Hematopoietic multipotent progenitor cell treated with erythropoietin and hydrocortisone succinate and interleukin-3 and kit ligand, for 17 days (in vitro differentiated cells): ENCODE measurements around the gene AJM1.

Source experiments
- DNase-seq: peaks from one replicate; pipeline ENCODE4 v3.0.0-alpha.2; 2015; ENCODE audit warnings: low spot score

AJM1 gene

DNA sequence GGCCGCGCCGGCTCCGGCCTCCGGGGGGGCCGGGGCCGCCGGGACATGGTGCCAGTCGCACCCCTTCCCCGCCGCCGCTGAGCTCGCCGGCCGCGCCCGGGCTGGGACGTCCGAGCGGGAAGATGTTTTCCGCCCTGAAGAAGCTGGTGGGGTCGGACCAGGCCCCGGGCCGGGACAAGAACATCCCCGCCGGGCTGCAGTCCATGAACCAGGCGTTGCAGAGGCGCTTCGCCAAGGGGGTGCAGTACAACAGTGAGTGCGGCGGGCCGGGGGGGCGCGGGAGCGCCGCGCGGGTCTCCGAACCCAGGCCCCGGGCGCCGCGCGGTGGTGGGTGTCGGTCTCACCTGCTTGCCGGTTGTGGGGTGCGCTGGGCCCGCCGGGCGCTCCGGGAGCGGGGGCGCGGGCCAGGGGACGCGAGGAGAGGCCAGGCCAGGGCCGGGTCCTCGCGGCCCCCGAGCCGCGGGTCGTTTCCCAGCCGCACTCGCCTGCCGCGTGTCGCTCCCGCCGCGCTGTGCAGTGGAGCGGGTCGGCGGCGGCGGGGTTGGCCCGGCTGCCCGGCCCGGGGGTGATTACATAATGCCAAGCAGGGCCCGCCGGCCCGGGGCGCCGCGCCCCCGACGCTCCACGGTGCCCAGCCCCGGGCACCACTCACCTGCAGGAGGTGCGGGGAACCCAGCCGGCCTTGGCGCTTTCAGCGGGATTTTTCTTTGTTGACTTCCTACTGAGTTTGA lies 34.0 kb upstream of the AJM1 start:
- DNase-seq, result peak; percentile 27

- DNase-seq, result no peak
Observed at GRCh38 chr9:136808806-136809158, 33.5 kb upstream of the AJM1 start.

DNA sequence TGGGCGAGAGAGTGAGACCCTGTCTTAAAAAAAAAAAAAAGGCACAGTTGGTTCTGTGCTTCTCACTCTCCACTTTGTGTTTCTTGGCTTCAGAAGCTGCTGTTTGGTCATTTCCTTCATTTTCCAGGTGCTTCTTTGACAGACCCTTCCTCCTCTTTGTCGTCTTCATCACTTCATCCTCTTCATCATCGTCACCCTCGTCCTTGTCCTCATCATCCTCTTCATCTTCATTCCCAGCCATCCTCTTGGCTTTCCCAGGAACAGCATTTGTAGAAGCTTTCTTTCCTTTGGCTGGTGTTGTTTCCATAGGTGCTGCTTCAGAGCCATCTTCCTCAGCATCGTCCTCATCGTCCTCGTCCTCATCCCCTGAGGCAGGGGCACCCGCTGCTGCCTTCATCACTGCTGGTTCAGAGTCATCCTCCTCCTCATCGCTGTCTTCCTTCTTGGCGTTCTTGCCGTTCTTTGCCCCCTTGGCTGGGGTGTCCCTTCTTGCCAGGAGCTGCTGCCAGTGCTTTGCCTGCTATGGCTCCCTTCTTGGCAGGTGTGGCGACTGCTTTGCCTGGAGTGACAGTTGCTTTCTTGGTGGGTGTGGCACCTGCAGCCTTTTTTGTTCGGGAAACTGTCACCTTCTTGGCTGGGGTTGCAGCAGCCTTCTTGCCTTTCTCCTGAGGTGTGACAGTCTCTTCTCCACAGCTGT lies 27.4 kb upstream of the AJM1 start:
- DNase-seq, result no peak

DNA sequence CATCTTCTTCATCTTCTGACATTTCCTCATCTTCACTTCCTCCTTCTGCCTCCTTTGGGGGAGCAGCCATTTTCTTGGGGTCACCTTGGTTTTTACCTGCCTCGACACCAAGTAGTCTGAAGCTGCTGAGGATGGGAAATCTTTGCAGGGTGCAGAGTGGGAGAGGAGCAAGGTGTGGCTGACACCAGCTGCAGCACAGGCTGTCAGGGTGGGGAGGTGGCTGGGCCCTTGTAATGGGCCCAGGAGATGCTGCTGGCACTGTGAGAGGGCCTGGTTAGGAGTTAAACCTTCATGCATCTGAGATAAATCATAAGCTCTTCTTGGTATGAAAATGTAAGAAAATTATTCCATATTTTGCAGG lies 26.9 kb upstream of the AJM1 start:
- DNase-seq, result no peak

- no peak for DNase-seq
Observed at GRCh38 chr9:136820971-136821825, 21.1 kb upstream of the AJM1 start.

GRCh38 chr9:136821826-136822544 lies 20.3 kb upstream of the AJM1 start:
- no peak for DNase-seq

- no peak for DNase-seq
Observed at GRCh38 chr9:136823136-136824046, 18.9 kb upstream of the AJM1 start.

- no peak for DNase-seq
Observed at GRCh38 chr9:136824496-136825225, 17.6 kb upstream of the AJM1 start.

GRCh38 chr9:136825295-136826187 lies 16.7 kb upstream of the AJM1 start:
- DNase-seq, result no peak

GRCh38 chr9:136826188-136826541 lies 16.1 kb upstream of the AJM1 start:
- no peak for DNase-seq

DNA sequence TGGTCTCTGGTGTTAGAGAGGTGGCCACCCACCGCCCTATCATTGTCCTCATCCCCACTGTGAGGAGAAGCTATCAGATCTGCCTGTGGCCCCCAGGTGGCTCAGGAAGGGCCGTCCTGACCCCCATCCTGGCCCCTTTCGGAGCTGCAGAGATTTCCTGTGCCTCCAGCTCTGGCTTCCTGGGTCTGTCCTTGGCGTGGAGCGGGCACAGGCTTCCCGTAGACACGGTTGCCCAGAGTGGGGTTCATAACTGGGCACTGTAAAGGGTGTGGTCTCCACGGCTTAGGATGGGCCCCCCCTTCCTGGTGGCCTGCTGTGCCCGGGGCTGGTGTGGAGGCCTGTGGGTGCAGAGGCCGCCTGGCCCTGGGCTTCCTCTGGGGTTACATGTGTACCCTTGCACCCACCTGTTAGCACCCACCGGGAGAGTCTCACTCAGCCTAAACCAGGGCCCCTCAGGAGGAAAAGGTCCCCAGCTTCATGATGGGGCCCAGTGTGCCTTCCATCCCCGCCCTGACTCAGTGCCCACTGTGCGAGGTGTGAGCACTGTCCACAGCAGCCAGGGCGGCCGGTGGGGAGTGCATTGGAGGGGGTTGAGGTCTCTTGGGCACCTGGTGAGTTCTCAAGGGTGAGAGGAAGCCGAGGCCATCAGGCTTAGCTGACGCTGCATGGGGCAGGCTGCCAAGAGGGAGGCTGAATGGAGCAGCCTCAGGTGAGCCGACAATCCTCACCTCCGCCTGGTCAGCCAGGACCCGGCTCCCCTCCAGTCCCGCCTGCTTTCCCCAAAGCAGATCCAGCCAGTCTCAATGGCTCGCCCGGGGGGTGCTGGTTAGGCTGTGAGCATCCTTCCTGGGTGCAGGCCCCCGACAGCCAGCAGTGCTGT lies 15.3 kb upstream of the AJM1 start:
- DNase-seq, result no peak

GRCh38 chr9:136827794-136828473 lies 14.3 kb upstream of the AJM1 start:
- no peak for DNase-seq

DNA sequence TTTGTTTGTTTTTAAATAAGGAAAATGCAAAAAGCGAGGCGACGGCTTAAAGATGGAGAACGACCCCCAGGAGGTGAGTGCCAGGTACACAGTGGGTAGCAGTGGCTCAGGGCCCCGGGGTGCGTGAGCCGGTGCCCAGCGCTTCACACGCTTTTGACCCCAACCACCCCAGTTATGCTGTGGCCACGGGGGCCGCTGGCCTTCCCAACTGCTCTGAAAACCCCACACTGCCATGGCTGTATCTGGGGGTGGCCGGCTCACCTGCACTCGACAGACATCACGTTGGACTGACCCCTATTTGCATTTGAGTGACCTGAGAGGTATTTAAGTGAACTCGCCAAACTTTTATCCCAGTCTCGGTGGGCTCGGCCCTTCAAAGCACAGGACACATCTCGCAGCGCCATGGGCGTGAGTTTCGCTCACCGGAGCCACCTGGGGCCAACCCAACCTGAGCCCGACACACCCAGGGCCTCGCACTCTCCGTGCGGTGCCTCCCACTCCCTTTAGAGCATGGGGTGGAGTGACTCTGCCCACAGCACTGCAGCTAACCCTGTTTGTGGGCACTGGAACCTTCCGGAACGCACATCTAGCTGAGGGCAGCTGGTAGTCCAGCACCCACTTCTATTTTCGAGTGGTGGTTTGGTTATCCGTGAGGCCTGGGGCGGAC lies 13.7 kb upstream of the AJM1 start:
- DNase-seq, result no peak

GRCh38 chr9:136829412-136829811 lies 12.9 kb upstream of the AJM1 start:
- DNase-seq, result no peak

DNA sequence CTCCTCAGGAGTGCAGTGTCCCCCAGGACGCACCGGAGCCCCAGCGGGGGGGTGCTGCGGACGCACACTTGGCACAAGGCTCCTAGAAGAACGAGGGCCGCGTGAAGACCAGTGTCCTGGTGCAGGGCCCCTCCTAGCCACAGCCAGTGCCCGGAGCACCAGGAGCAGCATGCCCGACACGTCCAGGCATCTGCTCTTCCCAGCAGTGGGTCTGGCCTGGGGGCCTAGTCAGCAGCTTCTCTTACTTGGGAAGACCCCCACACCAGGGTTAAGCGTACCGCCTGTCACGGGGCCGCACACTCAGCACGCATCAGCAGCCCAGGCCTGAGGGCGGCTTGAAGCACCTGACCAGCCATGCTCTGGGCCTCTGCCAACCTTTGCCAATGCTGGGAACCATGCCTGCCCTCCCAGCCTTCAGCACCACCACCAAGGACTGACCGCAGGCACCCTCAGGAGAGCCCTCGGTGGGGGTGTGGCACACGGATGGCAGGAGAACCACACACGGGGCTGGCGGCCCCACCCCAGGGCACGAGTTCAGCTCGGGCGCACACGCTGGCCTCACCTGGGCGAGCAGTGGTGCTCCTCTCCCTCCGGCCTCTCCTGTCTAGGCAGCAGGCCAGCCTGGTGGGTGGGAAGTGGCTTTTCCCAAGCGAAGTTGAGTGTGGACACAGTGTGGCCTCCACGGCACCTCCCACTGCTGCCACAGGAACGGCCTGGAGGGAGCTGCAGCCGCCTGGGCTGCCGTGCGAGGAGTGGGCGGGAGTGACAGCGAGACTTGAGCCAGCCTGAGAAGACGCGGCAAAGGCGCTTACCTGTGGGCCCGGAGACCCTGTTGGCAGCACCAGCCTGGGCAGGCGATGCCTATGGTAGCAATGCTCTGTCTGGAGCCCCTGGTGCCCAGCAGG lies 12.0 kb upstream of the AJM1 start:
- DNase-seq, result no peak

DNA sequence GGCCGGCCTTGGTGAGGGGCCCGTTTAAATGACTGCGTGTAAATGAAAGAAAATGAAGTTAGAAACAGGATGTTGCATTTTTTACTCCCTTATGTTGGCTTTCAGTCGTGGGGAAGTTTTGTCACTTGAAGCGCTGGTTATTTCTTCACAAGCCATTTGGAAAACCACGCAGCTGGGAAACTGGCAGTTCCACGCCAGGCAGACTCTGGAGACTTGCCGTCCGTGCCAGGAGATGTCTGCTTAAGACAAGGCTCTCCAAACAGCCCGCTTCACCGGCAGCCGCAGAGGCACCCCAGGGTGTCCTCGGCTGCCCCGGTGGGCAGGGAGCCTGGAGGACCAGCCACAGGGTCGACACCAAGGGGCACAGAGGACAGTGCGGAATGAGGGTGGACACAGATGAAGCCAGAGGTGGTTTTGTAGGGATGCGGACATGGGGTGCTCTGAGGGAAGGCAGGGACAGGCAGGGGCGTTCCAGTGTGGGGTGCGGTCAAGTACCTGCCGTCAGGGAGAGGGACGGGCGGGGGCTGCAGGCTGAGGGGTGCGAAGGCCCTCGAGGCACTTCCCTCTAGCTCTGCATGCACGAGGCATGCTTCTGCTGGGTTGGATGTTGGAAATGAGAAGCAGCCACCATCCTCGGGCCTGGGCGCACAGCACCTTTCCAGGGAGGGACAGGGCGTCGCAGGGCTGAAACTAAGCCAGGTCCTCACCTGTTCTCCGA lies 11.1 kb upstream of the AJM1 start:
- no peak for DNase-seq
